Pulmonary artery endothelial cell (primary cell): Measurements from ENCODE around the gene CABP1. TPM values are rescaled to one million over a fixed set of nuclear protein-coding genes. Genes with fewer than 3 reads are reported as not detected.

Source experiments
- DNase-seq: peaks from one replicate; pipeline ENCODE4 v3.0.0-alpha.2; 2011; ENCODE audit warnings: low read depth, low spot score
- total RNA-seq: library from RNA; depleted of rRNA; stranded (reverse); fragments of >200 nt; gene quantifications from 2 replicates; pipeline ENCODE4 v1.2.3, GENCODE V29; 2014

Gene CABP1
- total RNA-seq, 1 donor from 2014 or later = not detected

DNA sequence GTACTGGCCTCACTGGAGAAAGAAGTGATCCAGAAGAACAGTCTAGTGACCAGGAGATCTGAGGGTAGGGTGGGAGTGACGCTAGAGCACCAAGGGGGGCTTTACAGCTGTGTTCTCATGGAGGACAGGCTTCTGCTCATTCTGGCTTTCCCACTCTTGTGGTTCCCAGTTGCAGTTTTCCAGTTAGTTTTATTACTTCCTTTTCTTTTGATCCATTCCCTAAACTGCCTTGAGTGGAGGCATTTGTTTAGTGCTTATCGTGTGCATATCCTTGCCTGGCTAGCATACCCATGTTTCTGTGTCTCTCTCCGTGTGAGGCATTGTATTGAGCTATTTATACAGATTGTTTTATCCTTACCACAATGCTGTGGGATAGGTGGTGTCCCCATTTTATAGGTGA, 50.6 kb downstream of the CABP1 start:
- DNase-seq = no peak

DNA sequence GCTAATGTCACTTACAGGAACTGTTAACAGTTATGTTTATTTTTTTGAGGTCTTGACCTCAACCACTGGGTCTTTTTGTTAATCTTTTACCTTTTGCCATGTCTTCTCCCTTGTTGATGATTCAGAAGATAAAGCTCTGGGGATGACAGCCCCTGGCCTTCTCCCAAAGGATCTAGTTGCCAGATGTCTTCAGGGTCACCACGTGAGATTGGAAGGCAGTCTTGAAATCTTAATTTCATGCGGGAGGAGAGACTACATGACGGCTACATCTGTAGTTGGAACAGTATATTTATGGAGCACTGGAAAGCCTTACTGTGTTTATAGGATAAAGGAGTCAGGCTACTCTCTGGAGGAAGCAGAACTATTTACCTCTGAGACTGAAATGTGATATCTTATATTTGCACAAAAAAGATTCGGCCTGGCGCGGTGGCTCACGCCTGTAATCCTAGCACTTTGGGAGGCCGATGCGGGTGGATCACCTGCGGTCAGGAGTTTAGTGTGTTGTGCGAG, 52.2 kb downstream of the CABP1 start:
- DNase-seq = no peak

GRCh38 chr12:120693848-120694247, 53.4 kb downstream of the CABP1 start:
- DNase-seq = no peak

- DNase-seq = no peak
These were observed 56.2 kb downstream of the CABP1 start for GRCh38 chr12:120696626-120697025.

- DNase-seq = no peak
These were observed 56.9 kb downstream of the CABP1 start for GRCh38 chr12:120697344-120697743.

DNA sequence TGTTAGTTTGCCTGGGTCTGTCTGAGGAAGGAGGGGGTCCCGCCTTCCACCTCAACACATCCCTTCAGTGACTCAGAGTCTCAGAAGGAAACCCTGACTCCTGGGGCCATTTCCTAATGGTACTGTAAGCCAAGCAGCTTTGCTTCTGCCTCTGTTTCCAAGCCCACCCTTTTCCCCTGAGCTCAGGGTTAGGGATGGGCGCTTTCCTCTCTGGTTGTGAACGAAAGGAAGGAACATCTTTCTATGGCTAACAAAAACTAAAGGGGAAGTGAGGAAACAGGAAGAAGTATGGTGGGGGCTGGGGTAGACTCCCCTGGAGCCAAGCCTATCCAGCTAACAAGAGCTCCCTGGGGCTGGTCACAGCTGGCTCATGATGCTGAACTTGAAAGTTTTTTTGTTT, 58.2 kb downstream of the CABP1 start:
- DNase-seq = no peak

- DNase-seq = no peak
These were observed 59.1 kb downstream of the CABP1 start for GRCh38 chr12:120699553-120699952.

GRCh38 chr12:120700886-120701285, 60.5 kb downstream of the CABP1 start:
- no peak for DNase-seq

DNA sequence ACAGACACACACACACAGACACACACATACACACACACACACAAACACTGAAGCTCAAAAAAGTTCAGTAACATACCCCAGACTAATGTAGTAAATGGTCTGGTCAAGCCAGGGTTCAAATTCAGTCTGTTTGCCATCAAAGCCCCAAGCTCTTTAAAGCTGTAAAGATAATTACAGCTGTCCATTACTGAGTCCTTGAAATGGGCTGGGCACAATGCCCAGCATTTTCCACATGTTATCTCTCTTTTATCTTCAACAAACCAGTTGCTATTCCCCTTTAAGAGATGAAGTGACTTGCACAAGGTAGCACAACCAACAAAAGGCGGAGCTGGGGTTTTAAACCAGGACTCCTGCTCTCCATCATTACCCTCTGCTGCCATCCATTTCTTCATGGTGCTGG, 62.2 kb downstream of the CABP1 start:
- no peak for DNase-seq

DNA sequence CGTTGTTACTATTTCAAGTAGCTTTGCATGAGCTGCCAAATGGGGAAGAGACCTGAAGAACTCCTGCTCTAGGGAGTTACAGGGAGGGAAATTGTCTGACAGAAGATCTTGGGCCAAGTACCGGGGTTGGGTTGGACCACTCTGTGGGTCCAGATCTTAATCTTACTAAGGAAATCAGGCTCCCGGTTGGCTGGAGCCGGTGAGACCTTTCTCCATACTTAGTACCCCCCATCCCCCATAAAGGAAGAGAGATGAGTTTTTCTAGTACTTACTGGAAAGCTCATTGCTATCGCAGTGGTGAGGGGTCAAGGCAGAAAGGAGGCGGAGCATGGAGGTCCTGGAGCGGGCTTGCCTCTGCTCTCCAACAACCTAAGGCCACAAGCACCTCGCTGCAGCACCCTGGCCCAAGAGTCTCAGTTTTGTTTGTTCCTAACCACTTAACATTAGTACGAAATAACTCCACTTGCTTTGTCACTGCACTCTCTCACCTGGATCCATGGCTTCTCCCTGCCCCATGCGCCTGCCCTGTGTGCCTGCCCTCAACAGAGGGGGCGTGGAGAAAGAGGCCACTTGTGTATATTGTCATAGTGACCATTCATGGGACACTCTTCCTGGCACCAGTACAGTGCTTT, 63.0 kb downstream of the CABP1 start:
- DNase-seq = no peak

GRCh38 chr12:120705618-120706017, 65.2 kb downstream of the CABP1 start:
- DNase-seq = no peak

GRCh38 chr12:120706029-120706428, 65.6 kb downstream of the CABP1 start:
- no peak for DNase-seq

GRCh38 chr12:120708651-120709050, 68.2 kb downstream of the CABP1 start:
- no peak for DNase-seq

- DNase-seq = no peak
These were observed 69.8 kb downstream of the CABP1 start, which contains the start of gene UNC119B for GRCh38 chr12:120710031-120710804. UNC119B (plus strand) TSS chr12:120710458; CDS start chr12:120710475, 17 bp downstream.

DNA sequence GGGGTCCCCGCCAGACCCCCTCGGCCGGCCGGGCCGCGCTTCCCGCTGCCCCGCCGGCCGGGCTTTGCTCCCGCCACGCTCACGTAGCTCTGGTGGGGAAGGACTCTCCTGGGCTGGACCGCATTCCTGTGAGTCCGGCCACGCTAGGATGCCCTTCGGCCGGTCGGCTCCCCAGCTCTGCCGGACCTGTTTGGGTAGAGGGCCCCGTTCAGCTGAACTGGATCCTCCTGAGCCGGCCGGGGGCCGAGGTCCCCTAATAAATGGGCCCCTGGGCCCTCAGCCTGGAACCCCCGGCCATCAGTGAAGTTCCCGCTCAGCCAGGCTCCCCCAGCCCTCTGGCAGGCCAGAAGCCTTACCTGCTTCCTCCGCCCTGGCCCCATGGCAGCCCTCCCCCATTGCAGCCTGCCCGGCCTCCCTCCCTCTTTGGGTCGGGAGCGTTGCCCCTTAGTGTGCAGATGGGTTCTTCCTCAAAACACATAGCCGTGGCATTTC, 70.4 kb downstream of the CABP1 start:
- DNase-seq = no peak

GRCh38 chr12:120711411-120711810, 71.0 kb downstream of the CABP1 start:
- no peak for DNase-seq

DNA sequence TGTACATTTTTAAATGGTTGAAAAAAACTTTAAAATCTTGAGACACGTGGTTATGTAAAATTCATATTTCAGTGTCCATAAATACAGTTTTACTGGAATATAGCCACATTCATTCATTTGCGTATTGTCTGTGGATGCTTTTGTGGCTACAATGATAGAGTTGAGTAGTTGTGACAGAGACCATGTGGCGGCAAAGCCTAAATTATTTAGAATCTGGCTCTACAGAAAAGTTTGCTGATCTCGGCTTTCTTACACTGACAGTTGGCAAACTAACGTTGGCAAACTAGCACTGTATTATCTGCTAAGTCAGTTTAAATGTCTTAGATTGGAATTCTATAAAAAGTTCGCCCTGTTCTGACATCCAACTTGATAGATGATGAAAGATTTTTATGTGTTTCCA, 72.2 kb downstream of the CABP1 start:
- no peak for DNase-seq

DNA sequence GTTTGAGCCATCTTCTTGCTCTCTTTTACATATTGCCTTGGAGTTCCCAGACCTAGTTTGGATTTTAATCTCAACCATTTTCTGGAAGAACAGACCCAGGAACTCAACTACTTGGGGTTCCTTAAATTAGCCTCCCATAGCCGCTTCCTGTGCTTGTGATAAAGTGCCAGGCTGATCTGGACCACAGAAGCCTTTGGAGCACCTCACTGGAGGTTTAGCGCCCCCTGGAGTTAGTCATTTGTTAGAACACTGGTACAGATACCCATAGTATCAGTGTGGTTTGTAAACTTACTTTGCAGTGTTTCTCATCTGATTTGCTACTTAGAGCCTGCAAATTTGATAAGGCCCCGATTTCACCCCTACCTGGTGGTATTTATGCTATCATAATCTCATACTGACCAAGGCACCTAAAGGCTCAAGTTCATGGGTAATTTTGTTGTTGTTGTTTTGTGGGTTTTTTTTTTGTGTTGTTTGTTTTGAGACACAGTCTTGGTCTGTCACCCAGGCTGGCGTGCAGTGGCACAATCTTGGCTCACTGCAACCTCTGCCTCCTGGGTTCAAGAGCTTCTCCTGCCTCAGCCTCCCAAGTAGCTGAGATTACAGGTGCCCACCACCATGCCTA, 73.5 kb downstream of the CABP1 start:
- DNase-seq = peak; percentile 39
